NCI-H2196 treated with DMSO at 0.1 percent for 48 hours (cell line): Measurements from ENCODE around the gene TBX21.
"Not testable (repeated sequence)": the region's sequence is repeated elsewhere in the genome, so short reads cannot be mapped to it uniquely, and the experiment has no call there.

Experiments used
- DNase-seq: peaks from one replicate; lab custom pipeline; 2025; ENCODE audit not compliant: unreplicated experiment; lab: John Stamatoyannopoulos, UW

Gene TBX21

DNA sequence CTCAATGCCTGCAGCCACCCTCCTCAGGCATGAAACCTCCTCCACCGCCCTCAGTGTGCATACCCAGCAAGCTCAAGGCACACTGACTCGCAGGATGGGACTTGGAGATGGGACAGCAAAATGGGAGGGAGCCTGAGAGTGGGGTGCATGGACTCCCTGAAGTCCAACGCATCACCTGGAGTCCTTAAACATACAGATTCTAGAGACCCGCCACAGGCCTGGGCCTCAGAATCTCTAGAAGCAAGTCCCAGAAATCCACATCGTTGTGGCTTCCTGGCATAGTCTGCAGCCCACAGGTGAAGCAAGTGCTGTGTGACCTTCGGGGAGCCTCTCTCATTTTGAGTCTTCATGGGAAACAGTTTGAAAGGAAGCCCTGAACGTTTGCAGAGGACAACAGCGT is 3.6 kb upstream of the TBX21 start:
- DNase-seq, result no peak

DNA sequence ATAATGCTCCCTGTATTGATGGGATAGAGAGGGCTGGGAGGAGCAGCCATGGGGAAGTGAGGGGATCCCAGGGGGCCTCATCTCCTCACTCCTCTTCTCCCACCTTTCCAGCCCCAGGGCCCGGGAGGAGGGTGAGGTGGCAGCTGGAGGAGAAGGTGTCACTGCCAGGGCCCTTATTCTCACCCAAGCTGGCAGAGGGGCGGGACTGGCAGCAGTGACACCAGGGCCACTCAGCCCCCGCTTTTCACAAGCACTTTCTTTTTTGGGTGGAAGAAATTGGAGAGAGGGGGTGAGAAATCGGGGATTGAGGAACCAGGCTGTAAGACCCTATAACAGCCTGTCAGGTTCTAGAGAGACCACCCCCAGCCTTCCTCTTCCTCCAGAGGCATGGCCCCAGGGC is 2.4 kb upstream of the TBX21 start:
- no peak for DNase-seq

DNA sequence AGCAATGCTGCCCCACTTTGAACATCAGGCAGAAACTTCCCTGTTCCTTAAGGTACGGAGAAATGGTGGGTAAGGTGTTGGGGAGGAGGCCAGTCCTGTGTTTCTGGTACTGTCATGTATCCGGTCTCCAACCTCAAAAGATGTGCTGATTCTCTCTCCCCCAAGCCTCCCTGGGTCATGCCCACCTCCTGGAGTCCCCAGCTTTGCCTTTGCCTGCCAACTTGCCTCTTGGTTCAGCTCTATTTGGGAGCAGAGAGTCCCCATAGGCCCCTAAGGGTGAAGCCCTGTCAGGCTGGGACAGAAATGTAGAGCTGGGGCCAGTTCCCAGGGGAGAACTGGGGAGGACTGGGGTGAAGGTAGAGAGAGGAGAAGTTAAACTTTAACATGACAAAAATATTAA is 1.6 kb upstream of the TBX21 start:
- no peak for DNase-seq

DNA sequence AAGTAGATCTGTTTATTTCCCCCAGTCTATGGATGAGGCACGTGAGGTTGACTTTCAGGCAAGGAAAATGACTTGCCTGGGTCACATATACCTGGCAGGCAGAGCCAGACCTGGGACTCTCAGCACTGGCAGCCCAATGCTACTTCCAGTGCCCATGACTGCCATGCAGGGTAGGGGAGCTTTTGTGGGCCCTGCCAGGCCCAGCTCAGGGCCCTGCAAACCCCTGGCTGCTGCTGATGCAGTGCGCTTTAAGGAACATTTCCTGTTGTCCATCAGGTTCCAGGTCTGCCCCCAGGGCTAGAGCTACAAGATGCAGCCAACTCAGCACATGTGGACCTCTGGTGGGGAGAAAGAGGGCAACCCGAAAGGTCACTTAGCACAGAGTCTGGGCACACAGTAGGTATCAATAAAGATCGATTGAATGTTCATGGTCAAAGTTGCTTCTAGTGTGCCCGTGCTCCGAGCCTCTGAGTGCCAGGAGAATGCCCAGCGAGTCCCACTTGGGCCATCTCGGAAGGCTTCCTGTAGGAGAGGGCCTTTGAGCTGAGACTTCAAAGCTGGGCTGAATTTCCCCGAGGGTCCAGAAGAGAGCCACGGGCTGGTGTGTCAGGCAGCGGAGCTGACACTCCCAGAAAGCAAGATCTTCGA is 513 bp upstream of the TBX21 start:
- DNase-seq, result no peak

DNA sequence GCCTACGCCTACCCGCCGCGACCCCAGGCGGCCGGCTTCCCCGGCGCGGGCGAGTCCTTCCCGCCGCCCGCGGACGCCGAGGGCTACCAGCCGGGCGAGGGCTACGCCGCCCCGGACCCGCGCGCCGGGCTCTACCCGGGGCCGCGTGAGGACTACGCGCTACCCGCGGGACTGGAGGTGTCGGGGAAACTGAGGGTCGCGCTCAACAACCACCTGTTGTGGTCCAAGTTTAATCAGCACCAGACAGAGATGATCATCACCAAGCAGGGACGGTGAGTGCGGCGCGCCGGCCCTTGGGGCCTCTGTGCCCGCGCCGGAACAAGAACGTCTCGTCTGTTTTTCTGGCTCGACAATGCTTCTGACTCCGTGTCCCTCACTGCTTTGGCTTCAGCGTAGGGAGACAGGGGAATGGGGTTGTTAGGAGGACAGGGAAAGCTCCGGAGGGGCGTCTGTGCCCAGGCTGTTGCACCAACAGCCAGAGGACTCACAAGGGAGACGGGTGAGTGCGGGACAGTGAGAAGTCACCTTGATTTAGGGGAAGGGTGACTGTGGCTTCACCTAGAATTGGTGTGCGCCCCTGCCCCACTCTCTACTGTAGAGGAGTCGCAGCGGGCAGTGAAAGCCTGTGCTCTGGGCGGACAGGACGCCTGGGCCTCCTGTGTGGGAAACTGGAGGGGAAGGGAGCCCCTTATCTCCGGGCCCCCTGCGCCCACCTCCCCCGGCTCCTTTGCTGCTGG is 806 bp downstream of the TBX21 start:
- DNase-seq, result no peak

DNA sequence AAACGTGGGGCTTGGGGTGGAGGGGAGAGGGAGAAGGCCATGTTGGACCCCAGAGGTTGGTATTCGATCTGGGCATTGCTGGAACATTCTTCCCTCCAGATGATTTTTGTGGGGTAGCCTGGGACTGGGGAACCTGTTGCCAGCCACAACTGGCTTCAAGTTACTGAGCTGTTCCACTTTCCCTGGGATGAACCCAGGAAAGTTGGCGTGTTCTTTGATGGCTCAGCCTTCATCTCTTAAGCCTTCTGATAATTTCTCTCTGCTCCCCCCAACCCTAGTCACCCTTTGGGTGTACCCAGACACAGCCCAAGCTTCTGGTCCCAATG is 2.1 kb downstream of the TBX21 start:
- no peak for DNase-seq

DNA sequence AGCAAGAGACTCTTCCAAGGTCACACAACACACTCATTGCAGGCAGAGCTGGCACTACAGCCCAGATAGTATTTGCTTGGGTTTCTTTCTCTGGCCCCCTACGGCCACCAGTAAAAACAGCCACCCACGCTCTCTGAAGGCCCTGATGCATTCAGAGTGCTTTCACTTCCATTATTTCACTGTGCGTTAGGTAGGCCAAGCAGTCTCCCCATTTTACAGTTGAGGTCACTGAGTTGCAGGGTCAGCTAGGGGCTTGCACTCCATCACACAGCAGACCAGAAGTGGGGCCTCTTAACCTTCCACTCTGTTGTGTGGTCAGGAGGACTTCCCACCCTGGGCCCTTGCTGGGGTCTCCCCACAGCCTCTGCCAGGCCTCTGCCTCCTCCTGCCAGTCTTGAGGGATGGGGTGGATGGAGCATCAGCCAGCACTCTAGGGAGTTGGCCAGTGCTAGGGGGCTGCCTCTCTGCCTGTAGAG is 2.5 kb downstream of the TBX21 start:
- no peak for DNase-seq

DNA sequence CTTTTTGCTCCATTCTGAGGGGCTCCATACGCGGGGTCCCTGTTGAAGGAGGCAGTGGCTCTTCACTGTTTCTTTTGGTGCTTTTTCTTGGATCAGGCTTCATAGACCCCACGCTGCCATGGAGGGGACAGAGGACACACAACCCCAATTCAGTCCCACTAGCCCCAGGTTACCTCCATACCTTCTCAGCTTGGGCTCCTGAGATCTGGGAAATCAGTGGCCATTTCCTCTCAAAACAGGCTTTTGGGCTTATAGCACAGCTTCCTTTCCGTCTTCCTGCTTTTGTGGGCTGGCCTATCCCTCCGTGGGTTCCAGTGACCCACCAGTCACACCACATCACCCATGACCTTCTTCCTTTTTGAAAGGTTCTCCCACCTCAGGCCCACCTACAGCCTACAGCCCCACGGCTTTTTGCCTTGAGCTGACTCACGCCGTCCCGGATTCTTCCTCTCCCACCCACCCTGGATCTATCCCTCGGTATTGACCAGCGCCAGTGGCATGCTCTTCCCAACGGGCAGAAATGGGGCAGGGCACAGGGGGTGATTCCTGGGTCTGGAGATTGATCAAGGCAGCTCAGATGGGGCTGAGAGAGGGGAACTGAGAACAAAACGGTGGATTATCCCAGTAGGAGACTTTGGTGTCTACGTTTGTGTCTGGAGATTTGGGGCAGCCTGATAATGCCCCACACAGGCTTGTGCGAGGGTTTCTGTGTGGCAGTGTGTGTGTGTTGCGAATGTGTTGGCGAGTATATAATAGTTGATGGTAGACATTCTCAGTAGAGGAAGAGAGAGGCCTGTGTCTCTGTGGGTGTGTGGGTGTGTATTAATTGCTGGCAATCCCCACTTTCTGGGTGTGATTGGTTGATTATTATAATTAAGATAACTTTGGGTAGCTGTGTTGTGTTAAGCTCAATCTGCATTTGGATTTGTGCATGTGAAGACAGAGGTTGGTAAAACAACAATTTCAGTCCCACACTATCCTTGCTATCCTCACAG is 3.8 kb downstream of the TBX21 start:
- DNase-seq, result no peak

DNA sequence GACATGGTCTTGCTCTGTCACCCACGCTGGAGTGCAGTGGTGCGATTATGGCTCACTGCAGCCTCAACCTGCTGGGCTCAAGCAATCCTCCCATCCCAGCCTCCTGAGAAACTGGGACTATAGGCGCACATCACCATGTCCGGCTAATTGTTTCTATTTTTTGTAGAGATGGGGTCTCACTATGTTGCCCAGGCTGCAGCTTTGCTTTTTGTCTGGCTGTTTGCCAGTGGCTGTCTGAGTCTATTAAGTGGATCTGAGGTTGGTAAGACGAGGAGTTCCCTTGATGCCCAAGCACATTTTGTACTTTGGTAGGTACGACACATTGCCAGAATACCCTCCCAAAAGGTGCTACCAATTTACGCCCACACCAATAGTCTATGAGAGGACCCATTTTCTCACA is 5.1 kb downstream of the TBX21 start:
- no peak for DNase-seq

DNA sequence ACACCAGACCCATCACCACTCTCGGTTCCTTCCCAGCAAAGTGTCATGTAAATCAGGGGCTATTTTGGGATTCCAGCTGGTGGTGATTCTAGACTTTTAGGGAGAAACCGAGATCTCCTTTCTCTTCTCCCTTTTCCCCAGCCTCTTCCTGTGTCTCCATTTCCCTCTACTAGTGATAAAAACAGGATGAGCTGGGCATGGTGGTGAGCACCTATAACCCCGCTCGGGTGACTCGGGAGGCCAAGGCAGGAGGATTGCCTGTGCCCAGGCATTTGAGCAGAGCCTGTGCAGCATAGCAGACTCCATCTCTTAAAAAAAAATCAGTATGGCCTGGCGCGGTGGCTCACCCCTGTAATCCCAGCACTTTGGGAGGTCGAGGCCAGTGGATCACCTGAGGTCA is 6.1 kb downstream of the TBX21 start:
- DNase-seq, result no peak

DNA sequence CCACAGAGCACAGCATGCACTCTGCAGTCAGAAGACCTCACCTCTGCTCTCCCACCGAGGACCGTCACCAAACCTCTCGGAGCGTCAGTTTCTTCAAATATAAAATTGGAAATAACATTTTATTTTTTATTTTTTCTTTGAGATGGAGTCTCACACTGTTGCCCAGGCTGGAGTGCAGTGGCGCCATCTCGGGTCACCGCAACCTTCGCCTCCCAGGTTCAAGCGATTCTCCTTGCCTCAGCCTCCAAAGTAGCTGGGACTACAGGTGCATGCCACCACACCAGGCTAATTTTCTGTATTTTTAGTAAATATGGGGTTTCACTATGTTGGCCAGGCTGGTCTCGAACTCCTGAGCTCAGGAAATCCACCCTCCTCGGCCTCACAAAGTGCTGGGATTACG is 6.9 kb downstream of the TBX21 start:
- not testable (repeated sequence) for DNase-seq

DNA sequence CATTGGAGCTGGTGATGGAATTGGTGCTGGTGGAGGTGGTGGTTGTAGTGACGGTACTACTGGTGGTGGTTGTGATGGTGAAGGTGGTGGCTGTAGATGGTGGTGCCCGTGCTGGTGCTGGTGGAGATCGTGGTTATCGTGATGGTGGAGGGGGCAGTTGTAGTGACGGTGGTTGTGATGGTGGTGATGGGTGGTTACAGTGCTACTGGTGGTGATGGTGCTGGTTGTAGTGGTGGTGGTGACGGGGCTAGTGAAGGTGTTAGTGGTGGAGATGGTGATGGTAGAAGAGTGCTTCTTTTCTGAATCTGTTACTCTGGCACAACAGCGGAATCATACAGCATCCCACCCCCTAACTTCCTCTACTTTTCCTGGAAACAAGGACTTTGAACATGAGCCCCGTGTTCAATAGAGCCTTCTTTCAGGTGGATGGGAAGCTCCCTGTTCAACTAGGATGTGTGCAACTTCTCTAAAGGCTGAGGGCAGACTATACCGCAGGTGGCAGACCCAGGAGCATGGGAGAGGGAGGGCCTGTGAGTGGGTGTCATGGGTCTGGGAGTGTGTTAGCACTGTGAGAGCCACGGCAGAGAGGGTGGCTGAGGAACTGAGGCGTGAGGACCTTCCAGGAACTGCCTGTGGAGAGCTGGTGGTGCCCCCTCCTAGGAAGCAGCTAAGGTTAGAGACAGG is 8.2 kb downstream of the TBX21 start:
- no peak for DNase-seq

DNA sequence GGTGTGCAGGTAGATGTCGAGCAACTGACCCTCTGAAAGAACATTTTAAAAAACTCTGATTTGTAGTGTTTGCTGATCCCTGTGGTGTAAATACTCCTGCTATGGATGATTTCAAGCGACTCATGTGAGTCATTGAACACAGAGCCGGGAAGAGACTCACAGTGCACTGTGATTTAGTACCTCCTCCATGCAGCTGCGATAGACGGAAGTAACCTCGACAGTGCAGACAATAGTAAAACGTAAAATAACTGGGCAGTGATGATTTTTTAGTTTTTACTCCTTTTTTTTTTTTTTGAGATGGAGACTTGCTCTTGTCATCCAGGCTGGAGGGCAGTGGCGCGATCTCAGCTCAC is 8.7 kb downstream of the TBX21 start:
- no peak for DNase-seq

DNA sequence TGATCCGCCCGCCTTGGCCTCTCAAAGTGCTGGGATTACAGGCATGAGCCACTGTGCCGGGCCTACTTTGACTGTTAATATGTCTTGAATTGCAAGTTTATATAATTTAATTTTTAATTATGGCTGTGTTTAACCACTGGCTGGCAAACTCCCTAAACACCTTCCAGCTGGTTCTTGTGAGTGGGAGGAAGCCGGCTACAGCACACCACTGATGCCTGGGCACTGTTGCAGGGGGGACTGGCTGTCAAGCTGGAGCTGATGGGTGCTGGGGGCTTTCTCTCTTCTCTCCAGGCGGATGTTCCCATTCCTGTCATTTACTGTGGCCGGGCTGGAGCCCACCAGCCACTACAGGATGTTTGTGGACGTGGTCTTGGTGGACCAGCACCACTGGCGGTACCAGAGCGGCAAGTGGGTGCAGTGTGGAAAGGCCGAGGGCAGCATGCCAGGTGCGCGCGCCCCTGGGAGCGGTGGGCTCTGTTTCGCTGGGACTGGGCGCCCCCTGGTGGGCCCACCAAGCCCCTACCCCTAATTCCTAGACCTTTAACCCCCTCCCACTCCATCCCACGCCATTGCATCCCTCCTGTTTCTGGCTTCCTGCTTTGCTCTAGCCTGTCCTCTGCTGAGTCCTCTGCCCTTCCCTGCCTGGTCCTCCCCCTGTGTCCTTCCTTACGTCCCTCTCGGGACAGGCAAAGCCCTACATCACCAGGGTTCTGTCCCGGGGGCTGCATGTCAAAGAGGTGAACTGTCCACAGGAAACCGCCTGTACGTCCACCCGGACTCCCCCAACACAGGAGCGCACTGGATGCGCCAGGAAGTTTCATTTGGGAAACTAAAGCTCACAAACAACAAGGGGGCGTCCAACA is 9.5 kb downstream of the TBX21 start:
- no peak for DNase-seq

DNA sequence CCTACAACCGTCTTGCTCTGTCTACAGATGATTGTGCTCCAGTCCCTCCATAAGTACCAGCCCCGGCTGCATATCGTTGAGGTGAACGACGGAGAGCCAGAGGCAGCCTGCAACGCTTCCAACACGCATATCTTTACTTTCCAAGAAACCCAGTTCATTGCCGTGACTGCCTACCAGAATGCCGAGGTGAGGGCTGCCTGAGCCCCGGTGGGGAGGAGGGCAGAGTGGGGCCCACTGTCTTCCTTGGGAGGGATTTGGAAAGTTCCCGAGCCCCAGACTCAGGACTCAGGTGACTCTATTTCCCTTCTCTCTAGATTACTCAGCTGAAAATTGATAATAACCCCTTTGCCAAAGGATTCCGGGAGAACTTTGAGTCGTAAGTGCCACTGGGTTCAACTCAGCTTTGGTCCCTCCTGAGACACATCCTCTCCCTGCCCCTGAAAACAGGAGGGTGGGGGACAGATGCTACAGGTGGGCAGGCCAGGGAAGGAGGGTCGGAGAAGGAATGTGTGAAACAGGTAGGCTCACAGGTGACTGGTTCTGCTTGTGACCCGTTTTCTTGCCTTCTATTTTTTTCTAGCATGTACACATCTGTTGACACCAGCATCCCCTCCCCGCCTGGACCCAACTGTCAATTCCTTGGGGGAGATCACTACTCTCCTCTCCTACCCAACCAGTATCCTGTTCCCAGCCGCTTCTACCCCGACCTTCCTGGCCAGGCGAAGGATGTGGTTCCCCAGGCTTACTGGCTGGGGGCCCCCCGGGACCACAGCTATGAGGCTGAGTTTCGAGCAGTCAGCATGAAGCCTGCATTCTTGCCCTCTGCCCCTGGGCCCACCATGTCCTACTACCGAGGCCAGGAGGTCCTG is 11.4 kb downstream of the TBX21 start:
- DNase-seq, result no peak

DNA sequence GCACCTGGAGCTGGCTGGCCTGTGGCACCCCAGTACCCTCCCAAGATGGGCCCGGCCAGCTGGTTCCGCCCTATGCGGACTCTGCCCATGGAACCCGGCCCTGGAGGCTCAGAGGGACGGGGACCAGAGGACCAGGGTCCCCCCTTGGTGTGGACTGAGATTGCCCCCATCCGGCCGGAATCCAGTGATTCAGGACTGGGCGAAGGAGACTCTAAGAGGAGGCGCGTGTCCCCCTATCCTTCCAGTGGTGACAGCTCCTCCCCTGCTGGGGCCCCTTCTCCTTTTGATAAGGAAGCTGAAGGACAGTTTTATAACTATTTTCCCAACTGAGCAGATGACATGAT is 12.0 kb downstream of the TBX21 start:
- no peak for DNase-seq

DNA sequence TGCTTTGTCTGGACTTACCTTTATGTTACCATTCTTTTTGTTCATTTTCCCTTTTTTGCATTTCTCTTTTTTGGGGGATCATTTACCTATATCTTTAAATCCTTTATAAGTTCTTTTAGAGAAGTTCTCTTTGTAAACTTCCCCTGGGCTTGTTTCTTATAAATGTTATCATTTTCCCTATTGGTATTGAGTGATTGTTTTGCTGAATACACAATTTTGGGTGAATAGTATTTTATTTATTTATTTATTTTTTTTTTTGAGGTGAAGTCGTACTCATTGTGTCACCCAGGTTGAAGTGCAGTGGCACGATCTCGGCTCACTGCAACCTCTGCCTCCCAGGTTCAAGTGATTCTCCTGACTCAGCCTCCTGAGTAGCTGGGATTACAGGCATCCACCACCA is 18.4 kb downstream of the TBX21 start:
- DNase-seq, result no peak

DNA sequence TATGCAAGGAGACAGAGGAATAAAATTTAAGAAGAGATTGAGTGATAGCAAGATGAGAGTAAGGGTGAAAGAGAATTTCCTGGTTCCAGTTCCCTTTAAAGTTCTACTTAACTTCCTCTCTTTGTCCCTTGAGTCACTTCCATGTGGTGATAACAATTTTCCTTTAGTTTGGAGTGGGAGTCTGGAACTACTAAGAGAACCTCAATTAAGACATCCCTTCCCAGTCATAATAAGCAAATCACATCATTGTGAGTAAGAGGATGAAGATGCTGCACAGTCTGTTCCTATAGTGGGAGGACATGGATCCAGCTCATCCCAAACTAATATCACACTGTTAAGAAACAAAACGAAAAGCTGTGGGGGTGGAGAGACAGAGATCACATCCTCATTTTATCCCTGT is 24.4 kb downstream of the TBX21 start:
- no peak for DNase-seq

DNA sequence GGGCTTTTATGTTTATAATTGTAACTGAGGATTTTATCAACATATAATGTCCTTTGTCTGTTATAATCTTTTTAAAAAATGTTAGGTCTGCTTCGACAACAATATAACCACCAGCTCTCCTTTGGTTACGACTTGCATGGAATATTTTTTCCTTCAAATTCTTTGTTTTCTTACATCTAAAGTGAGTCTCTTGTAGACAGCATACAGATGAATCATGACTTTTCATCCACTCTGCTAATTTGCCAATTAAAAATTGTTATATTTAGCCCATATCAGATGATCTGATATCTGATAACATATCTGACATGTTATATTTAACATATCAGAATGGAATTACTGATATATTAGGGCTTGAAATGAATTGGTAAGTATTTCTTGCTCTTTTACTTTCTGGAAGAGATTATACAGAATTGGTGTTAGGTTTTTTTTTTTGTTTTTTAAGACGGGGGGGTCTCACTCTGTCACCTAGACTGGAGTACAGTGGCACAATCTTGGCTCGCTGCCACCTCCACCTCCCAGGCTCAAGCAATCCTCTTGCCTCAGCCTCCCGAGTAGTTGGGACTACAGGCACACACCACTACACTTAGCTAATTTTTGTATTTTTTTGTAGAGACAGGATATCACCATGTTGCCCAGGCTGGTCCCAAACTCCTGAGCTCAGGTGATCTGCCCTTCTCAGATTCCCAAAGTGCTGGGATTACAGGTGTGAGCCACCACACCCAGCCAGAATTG is 27.5 kb downstream of the TBX21 start:
- DNase-seq, result no peak
